NCI-H2227 treated with DMSO at 0.1 percent for 48 hours (cell line): ENCODE measurements around the gene SGCD.

ENCODE experiments used
- DNase-seq: peaks from one replicate; lab custom pipeline; 2025; lab: John Stamatoyannopoulos, UW

SGCD gene

GRCh38 chr5:156779436-156779835 lies 452.5 kb downstream of the SGCD start:
- no peak for DNase-seq

DNA sequence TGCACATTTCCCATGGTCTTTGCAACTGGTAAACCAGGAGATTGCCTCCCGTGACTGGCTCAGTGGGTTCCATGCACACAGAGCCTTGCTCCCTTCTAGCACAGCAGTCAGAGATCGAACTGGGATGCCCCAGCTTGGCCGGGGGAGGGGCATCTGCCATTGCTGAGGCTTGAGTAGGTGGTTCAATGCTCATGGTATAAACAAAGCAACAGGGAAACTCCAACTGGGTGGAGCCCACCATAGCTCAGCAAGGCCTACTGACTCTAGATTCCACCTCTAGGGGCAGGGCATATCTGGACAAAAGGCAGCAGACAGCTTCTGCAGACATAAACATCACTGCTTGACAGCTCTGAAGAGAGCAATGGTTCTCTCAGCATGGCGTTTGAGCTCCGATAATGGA lies 456.1 kb downstream of the SGCD start:
- DNase-seq = no peak

GRCh38 chr5:156794687-156795086 lies 467.7 kb downstream of the SGCD start:
- no peak for DNase-seq

DNA sequence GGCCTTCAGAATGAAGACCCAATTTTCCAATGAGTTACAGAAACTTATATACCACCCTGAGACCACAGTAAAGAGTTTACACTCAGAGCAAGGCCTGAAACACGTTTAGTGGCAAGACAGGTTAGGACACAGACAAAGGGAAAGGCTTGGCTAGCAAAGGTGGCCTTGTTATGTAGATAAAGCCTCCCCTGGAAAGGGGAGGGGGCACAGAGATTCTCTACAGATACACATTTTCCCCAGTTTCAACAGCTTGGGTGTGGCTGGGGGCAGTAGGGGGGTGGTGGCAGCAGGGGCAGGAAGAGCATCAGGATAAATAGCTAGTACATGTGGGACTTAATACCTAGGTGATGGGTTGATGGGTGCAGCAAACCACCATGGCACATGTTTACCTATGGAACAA lies 471.2 kb downstream of the SGCD start:
- no peak for DNase-seq

DNA sequence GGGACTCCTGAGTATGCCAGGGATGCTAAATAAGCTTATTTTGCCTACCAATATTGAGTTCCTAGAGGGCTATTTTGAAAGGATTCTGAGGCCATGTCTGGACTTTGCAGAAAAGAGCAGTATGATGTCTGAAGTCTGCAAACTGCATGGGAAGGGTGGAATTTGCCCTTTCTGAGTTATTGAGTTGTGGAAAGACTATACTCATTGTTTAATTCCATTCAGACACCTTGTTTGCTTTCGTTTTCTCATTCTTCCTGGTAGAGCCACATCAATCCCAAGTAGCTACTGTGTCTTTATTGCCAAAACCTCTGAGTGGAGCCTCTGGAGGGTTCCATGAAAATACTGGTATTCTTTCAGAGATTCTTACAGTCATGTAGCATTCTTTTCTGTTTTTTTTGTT lies 472.2 kb downstream of the SGCD start:
- DNase-seq = no peak

- DNase-seq = no peak
Measured at GRCh38 chr5:156800929-156801328, 474.0 kb downstream of the SGCD start.

GRCh38 chr5:156802501-156802900 lies 475.5 kb downstream of the SGCD start:
- no peak for DNase-seq

- DNase-seq = no peak
Measured at GRCh38 chr5:156803404-156803803, 476.4 kb downstream of the SGCD start.

GRCh38 chr5:156812959-156813358 lies 486.0 kb downstream of the SGCD start:
- DNase-seq = no peak

DNA sequence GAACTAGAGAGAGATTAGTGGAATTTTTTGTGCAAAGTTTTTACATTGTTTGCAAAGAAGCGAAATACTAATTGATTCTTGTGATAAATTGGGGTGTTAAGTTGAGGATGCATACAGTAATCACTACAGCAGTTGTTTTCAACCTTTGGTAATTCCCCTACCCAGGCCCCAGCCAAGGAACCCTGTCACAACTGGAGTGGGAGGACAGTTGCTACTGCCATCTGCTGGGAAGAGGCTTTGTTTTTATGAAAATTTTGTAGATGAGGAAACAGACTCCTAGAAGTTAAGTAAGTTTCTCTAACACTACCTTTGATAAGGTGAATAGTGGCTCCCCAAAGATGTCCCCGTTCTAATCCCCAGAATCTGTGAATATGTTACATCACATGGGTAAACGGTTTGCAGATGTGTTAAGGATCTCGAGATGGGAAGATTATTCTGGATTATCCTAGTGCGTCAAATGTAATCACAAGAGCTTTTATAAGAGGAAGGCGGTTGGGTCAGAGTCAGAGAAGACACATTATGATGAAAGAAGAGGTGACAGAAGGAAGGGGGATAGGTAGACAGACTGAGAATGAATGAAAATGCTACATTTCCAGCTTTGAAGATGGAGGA lies 489.1 kb downstream of the SGCD start:
- DNase-seq = peak; percentile 3
